ENCODE results near the gene DVL2. TPM values are rescaled to one million over a fixed set of nuclear protein-coding genes. Genes with fewer than 3 reads are reported as not detected.
"Not testable (repeated sequence)": the region's sequence is repeated elsewhere in the genome, so short reads cannot be mapped to it uniquely, and the experiment has no call there.

Gene DVL2
- polyA plus RNA-seq, 10 donors = 24.5 to 40.5 (median 34.9) TPM

GRCh38 chr17:7207120-7208001, 27.0 kb downstream of the DVL2 start:
- peak in 2 of 3 donors; percentile 55 to 79 for DNase-seq

GRCh38 chr17:7205561-7205960, 28.8 kb downstream of the DVL2 start:
- DNase-seq = no peak

GRCh38 chr17:7204828-7205461, 29.4 kb downstream of the DVL2 start:
- peak; percentile 84 to 96 (median 92) for DNase-seq

- peak in 1 of 3 donors; percentile 58 for DNase-seq
These were observed 30.0 kb downstream of the DVL2 start for GRCh38 chr17:7204336-7204735.

- no peak for DNase-seq
These were observed 30.9 kb downstream of the DVL2 start for GRCh38 chr17:7203391-7203790.

GRCh38 chr17:7196651-7197401, 37.5 kb downstream of the DVL2 start:
- DNase-seq = no peak

- DNase-seq = no peak
These were observed 38.3 kb downstream of the DVL2 start for GRCh38 chr17:7195971-7196370.

GRCh38 chr17:7192271-7192937, 41.9 kb downstream of the DVL2 start:
- no peak for DNase-seq

GRCh38 chr17:7191571-7192270, 42.6 kb downstream of the DVL2 start:
- DNase-seq = peak in 1 of 3 donors; percentile 68

- DNase-seq = no peak
These were observed 43.2 kb downstream of the DVL2 start for GRCh38 chr17:7191069-7191468.

GRCh38 chr17:7190276-7190917, 43.9 kb downstream of the DVL2 start:
- no peak for DNase-seq

GRCh38 chr17:7186241-7186640, 48.1 kb downstream of the DVL2 start:
- DNase-seq = no peak

GRCh38 chr17:7184647-7185046, 49.7 kb downstream of the DVL2 start:
- DNase-seq = no peak

- DNase-seq = no peak
These were observed 50.2 kb downstream of the DVL2 start for GRCh38 chr17:7184091-7184488.

GRCh38 chr17:7183433-7184090, 50.8 kb downstream of the DVL2 start:
- no peak for DNase-seq

GRCh38 chr17:7182101-7182500, 52.2 kb downstream of the DVL2 start:
- DNase-seq = not testable (repeated sequence)

GRCh38 chr17:7179317-7180254, 54.7 kb downstream of the DVL2 start, which contains the start of gene ASGR1:
Gene ASGR1, minus strand, starts transcription at chr17:7179370. Its CDS starts 807 bp downstream, at chr17:7178563.
- DNase-seq = no peak

GRCh38 chr17:7178973-7179316, 55.4 kb downstream of the DVL2 start:
- no peak for DNase-seq

GRCh38 chr17:7177954-7178477, 56.3 kb downstream of the DVL2 start:
- DNase-seq = peak in 1 of 3 donors; percentile 73

Data from muscle of back (tissue), 11 donors.